ENCODE data around the gene IL2RG. TPM values are rescaled to one million over a fixed set of nuclear protein-coding genes. Genes with fewer than 3 reads are reported as not detected.
A peak's percentile ranks its signal among the peaks of the same experiment; 100 is the strongest.

The IL2RG gene
- total RNA-seq, 1 donor from 2014 or later: 1.5 TPM

DNA sequence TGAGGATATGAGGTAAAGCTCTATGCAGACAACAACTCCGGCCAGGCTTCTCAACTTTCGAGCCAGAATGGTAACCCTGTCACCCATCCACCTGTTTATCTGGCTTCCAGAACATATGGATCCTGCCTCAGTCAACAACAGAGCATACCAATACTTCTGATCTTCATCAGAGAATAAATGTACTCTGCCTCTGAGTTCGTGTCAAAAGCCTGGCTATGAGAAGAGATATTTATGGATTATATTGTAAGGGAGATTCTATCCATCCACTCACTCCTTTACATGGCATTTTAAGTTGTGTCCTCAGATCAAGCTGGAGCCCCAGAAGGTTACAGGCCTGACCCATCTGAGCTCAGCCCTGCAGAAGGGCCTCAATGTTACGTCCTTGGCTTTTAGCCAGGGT lies 25.5 kb downstream of the IL2RG start:
- Mint-ChIP-seq H3K27me3 (no peaks in the 10 kb centered on the region), H3K4me1 (ENCODE audit: unreplicated experiment) (no peaks in the 10 kb centered on the region), H3K9me3 (no peaks in the 10 kb centered on the region), H3K36me3 (no peaks in the 10 kb centered on the region), H3K4me3 (no peak overlapping the region), H3K27ac (no peak overlapping the region)
- DNase-seq (ENCODE audit: extremely low spot score, unreplicated experiment): peak; percentile 20
- TF ChIP-seq, protein P1, sequence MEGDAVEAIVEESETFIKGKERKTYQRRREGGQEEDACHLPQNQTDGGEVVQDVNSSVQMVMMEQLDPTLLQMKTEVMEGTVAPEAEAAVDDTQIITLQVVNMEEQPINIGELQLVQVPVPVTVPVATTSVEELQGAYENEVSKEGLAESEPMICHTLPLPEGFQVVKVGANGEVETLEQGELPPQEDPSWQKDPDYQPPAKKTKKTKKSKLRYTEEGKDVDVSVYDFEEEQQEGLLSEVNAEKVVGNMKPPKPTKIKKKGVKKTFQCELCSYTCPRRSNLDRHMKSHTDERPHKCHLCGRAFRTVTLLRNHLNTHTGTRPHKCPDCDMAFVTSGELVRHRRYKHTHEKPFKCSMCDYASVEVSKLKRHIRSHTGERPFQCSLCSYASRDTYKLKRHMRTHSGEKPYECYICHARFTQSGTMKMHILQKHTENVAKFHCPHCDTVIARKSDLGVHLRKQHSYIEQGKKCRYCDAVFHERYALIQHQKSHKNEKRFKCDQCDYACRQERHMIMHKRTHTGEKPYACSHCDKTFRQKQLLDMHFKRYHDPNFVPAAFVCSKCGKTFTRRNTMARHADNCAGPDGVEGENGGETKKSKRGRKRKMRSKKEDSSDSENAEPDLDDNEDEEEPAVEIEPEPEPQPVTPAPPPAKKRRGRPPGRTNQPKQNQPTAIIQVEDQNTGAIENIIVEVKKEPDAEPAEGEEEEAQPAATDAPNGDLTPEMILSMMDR (conservative IDR thresholded peaks at IDR 0.05): no peak

DNA sequence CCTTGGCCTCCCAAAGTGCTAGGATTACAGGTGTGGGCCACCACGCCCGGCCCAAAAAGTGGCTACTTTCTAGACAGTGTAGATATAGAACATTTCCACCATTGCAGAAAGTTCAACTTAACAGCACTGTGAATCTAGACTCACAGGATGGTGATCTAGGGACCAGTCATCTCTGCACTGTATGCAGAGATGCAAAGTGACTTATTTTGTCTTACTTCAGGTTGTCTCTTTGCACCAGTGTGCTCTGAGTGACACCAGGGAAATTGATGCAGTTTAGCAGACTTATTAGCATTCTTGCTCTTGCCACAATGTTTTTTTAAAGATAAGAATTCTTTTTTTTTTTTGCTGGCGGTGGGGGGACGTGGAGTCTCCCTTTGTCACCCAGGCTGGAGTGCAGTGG lies 28.6 kb downstream of the IL2RG start:
- TF ChIP-seq, protein P1 (conservative IDR thresholded peaks at IDR 0.05): no peak
- no peak for DNase-seq (ENCODE audit: extremely low spot score, unreplicated experiment)
- Mint-ChIP-seq H3K27me3 (no peaks in the 10 kb centered on the region), H3K4me3 (no peak overlapping the region), H3K9me3 (no peaks in the 10 kb centered on the region), H3K27ac (no peak overlapping the region), H3K4me1 (ENCODE audit: unreplicated experiment) (no peaks in the 10 kb centered on the region), H3K36me3 (no peaks in the 10 kb centered on the region)

DNA sequence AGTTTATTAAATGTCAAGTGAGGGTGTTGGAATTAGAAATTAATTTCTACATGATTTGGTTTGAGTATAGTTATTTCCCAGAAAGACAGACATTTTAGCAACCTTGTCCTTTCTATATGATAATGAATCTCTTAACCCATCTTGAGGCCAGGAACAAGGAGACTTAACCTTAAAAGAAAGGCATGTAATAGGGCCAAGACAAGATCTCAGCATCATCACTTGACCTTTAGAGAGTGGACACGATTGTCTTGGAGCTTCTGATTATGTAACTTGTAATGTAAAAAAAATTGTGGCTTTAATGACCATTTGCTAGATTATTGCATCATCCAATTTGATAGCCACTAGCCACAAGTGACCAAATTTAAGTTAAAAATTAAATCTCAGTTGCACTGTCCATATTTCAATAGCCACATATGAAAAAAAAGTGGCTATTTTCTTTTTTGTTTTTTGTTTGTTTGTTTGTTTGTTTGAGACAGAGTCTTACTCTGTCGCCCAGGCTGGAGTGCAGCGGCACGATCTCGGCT lies 29.2 kb downstream of the IL2RG start:
- Mint-ChIP-seq H3K27me3 (no peaks in the 10 kb centered on the region), H3K36me3 (no peaks in the 10 kb centered on the region), H3K4me3 (no peak overlapping the region), H3K4me1 (ENCODE audit: unreplicated experiment) (no peaks in the 10 kb centered on the region), H3K27ac (no peak overlapping the region), H3K9me3 (no peaks in the 10 kb centered on the region)
- TF ChIP-seq, protein P1 (conservative IDR thresholded peaks at IDR 0.05): no peak
- DNase-seq (ENCODE audit: extremely low spot score, unreplicated experiment): no peak

DNA sequence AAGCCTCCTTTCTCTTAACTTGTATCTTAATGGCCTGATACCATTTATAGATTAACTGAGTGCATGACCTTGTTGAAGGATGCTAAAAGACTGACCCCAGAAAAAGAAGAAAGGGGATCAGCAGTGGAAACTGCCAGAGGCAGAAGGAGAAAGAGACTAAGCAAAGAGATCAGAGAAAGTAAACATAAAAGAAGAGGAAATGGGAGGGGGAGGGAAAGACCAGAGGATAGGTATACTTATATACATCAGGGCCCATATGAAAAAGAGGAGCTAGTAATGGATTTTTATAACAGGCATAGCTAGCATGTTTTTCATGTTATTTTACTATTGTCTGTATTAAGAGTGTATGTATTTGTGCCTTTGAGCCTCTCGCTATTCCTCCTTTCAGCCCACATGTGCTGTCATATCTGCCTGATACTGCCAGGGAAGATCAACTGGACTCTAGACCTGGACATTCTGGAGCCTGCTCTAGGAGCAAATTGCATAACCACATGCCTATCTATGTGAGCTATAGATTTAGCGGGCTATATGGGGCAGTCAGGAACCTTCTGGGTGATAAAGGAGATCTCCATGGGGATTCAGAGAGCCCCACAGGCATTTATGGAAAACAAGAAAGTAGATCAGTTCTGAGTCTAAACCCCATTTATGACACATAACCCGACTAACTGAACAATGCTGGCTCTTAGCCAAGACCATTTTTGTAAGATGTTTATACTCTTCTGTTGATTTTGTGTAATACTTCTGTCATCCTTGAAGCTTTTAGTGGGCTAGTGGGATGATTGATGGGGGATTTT lies 29.9 kb downstream of the IL2RG start:
- no peaks in the 10 kb centered on the region for H3K27me3 Mint-ChIP-seq
- no peaks in the 10 kb centered on the region for H3K36me3 Mint-ChIP-seq
- no peak overlapping the region for H3K27ac Mint-ChIP-seq
- no peaks in the 10 kb centered on the region for H3K4me1 Mint-ChIP-seq (ENCODE audit: unreplicated experiment)
- H3K9me3 Mint-ChIP-seq: no peaks in the 10 kb centered on the region
- no peak overlapping the region for H3K4me3 Mint-ChIP-seq
- TF ChIP-seq, protein P1 (conservative IDR thresholded peaks at IDR 0.05): no peak
- DNase-seq (ENCODE audit: extremely low spot score, unreplicated experiment): no peak

DNA sequence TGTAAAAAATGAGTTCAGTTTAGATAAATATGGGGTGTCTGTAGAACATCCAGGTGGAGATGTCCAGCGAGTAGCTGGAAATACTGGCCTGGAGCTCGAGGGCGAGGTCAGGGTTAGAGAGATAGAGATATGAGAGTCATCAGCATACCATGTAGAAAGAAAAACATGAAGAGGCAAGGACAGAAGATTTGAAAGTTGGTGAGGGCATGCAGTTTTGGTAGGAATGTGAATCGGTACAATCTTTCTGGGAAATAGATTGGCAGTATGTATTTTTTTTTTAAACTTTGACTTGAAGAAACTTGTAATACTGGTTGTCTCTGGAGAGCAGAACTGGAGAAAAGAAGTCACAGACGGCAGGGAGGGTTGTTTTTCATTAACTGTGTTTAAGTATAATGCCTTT lies 40.8 kb downstream of the IL2RG start:
- H3K36me3 Mint-ChIP-seq: peaks cover 4% of the 10 kb centered on the region
- H3K9me3 Mint-ChIP-seq: no peaks in the 10 kb centered on the region
- no peak for DNase-seq (ENCODE audit: extremely low spot score, unreplicated experiment)
- H3K4me1 Mint-ChIP-seq (ENCODE audit: unreplicated experiment): peaks cover 6% of the 10 kb centered on the region
- H3K4me3 Mint-ChIP-seq: peak overlapping the region; percentile 13
- H3K27me3 Mint-ChIP-seq: no peaks in the 10 kb centered on the region
- TF ChIP-seq, protein P1 (conservative IDR thresholded peaks at IDR 0.05): no peak
- peak overlapping the region; percentile 23 for H3K27ac Mint-ChIP-seq
